K562 (cell line): ENCODE measurements around the gene EPB42.

Source experiments
- ATF1 ChIP-seq, 2 experiments: fragments of 450-650 bp in 1 of 2; IDR thresholded peaks; 2 replicates each; pipeline ENCODE4 v1.6.1; 2016; ENCODE audit warnings: missing compliant biosample characterization in 1 of 2, missing genetic modification characterization in 1 of 2
- BRCA1 ChIP-seq, 2 experiments: fragments of 450-650 bp in 1 of 2; sonication (generic) in 1 of 2; formaldehyde crosslinking in 1 of 2; IDR thresholded peaks; 2 replicates each; pipeline versions ENCODE4 v1.5.0 to v1.6.1; 2017 to 2020; ENCODE audit warnings: mild to moderate bottlenecking in 1 of 2, missing genetic modification reagents in 1 of 2
- BRF1 ChIP-seq: IDR thresholded peaks from 3 replicates; pipeline ENCODE4 v1.6.1; 2011; ENCODE audit warnings: borderline replicate concordance, mild to moderate bottlenecking; ENCODE audit not compliant: insufficient read length; ENCODE audit errors: extremely low read depth
- CTCF ChIP-seq, 3 experiments: IDR thresholded peaks in 2 of 3; conservative IDR thresholded peaks in 1 of 3; 2 replicates each; pipeline ENCODE4 v1.5.1; 2011 to 2012; ENCODE audit warnings: low read length in 3 of 3, mild to moderate bottlenecking in 3 of 3, control low read depth in 2 of 3, improper control_type of control experiment in 1 of 3, inconsistent platforms in 1 of 3, low read depth in 1 of 3, mixed read lengths in 1 of 3, moderate library complexity in 1 of 3; ENCODE audit not compliant: insufficient read depth in 2 of 3
- KAT7 ChIP-seq: sonication (generic); formaldehyde crosslinking; IDR thresholded peaks from 2 replicates; pipeline ENCODE4 v1.8.0; 2022; ENCODE audit warnings: missing genetic modification reagents, mild to moderate bottlenecking, borderline replicate concordance
- KLF6 ChIP-seq: fragments of 250-450 bp; sonication (Bioruptor Pico); IDR thresholded peaks from 2 replicates; pipeline ENCODE4 v1.4.0; 2020; ENCODE audit warnings: mild to moderate bottlenecking, moderate library complexity, borderline replicate concordance
- TF ChIP-seq, protein P1 (sequence below): fragments of 250-450 bp; sonication (Bioruptor Pico); IDR thresholded peaks from 2 replicates; pipeline ENCODE4 v1.5.0; 2021; ENCODE audit warnings: mild to moderate bottlenecking, borderline replicate concordance
- TF ChIP-seq, protein P2 (sequence below), 2 experiments: fragments of 450-650 bp in 1 of 2; sonication (generic) in 1 of 2; formaldehyde crosslinking in 1 of 2; IDR thresholded peaks; 2 replicates each; pipeline versions ENCODE4 v1.7.1 to v1.9.0; 2016 to 2022; ENCODE audit warnings: inconsistent platforms in 1 of 2, mild to moderate bottlenecking in 1 of 2, missing genetic modification reagents in 1 of 2

DNA sequence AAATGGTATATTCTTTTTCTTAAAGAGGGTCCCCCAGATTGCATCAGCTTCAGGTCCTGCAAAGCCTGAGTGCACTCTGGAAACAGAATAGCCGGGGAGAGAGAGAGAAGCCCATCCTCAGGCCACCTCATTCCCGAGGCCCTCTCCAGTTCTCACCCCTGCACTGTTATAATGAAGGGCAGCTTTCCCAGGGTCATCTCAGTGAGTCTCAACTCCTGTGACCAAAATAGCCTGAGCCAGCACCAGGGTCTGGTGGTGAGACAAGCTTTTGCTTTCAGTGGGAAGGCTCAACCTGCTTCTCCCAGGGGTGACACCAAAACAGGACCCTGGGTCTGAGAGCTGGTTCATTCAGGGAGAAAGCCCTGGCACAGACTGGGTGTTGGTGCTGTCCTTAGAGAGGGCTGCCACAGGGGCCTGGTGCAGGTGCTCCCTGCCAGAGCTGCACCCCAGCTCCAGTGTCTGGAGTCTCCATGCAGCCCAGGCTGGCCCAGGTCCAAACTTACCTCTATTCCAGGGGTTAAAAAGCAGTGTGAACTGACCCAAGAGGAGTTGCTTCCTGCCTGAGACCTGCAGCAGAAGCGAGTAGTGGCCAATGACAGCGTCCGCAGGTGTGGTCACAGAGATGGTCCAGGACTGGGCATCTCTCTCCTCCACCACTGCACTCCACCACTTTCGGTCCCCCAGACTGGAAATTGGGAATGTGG lies 6.1 kb downstream of the EPB42 start:
- TF ChIP-seq CTCF (IDR thresholded peaks at IDR 0.05 in 2 of 3, conservative IDR thresholded peaks at IDR 0.05 in 1 of 3; ENCODE audit: insufficient read depth in 2 of 3, low read depth in 1 of 3, low read length in 3 of 3) = no peak
- no peak for TF ChIP-seq KLF6
- TF ChIP-seq BRCA1 (IDR thresholded peaks at IDR 0.05) = no peak
- TF ChIP-seq BRCA1 (CRISPR knock-in tag; IDR thresholded peaks at IDR 0.05) = no peak
- TF ChIP-seq ATF1 (CRISPR knock-in tag; IDR thresholded peaks at IDR 0.05) = no peak
- no peak for TF ChIP-seq ATF1 (tag; IDR thresholded peaks at IDR 0.05)
- no peak for TF ChIP-seq BRF1
- TF ChIP-seq KAT7 (CRISPR knock-in tag) = no peak
- TF ChIP-seq, protein P1, sequence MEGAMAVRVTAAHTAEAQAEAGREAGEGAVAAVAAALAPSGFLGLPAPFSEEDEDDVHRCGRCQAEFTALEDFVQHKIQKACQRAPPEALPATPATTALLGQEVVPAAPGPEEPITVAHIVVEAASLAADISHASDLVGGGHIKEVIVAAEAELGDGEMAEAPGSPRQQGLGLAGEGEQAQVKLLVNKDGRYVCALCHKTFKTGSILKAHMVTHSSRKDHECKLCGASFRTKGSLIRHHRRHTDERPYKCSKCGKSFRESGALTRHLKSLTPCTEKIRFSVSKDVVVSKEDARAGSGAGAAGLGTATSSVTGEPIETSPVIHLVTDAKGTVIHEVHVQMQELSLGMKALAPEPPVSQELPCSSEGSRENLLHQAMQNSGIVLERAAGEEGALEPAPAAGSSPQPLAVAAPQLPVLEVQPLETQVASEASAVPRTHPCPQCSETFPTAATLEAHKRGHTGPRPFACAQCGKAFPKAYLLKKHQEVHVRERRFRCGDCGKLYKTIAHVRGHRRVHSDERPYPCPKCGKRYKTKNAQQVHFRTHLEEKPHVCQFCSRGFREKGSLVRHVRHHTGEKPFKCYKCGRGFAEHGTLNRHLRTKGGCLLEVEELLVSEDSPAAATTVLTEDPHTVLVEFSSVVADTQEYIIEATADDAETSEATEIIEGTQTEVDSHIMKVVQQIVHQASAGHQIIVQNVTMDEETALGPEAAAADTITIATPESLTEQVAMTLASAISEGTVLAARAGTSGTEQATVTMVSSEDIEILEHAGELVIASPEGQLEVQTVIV = no peak
- TF ChIP-seq, protein P2, sequence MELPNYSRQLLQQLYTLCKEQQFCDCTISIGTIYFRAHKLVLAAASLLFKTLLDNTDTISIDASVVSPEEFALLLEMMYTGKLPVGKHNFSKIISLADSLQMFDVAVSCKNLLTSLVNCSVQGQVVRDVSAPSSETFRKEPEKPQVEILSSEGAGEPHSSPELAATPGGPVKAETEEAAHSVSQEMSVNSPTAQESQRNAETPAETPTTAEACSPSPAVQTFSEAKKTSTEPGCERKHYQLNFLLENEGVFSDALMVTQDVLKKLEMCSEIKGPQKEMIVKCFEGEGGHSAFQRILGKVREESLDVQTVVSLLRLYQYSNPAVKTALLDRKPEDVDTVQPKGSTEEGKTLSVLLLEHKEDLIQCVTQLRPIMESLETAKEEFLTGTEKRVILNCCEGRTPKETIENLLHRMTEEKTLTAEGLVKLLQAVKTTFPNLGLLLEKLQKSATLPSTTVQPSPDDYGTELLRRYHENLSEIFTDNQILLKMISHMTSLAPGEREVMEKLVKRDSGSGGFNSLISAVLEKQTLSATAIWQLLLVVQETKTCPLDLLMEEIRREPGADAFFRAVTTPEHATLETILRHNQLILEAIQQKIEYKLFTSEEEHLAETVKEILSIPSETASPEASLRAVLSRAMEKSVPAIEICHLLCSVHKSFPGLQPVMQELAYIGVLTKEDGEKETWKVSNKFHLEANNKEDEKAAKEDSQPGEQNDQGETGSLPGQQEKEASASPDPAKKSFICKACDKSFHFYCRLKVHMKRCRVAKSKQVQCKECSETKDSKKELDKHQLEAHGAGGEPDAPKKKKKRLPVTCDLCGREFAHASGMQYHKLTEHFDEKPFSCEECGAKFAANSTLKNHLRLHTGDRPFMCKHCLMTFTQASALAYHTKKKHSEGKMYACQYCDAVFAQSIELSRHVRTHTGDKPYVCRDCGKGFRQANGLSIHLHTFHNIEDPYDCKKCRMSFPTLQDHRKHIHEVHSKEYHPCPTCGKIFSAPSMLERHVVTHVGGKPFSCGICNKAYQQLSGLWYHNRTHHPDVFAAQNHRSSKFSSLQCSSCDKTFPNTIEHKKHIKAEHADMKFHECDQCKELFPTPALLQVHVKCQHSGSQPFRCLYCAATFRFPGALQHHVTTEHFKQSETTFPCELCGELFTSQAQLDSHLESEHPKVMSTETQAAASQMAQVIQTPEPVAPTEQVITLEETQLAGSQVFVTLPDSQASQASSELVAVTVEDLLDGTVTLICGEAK (IDR thresholded peaks at IDR 0.05) = no peak
- TF ChIP-seq, protein P2 (CRISPR knock-in tag; IDR thresholded peaks at IDR 0.05) = no peak
